ENCODE results near the gene PLK1.

PLK1 gene

GRCh38 chr16:23679274-23679985 lies 741 bp downstream of the PLK1 start:
- no peak for DNase-seq (ENCODE audit: low read depth in 2 of 2, low spot score in 1 of 2)

- DNase-seq (ENCODE audit: low read depth in 2 of 2, low spot score in 1 of 2), result no peak
Measured at GRCh38 chr16:23679986-23680336, 1.3 kb downstream of the PLK1 start.

- no peak for DNase-seq (ENCODE audit: low read depth in 2 of 2, low spot score in 1 of 2)
Measured at GRCh38 chr16:23682181-23682580, 3.5 kb downstream of the PLK1 start.

GRCh38 chr16:23683487-23683886 lies 4.8 kb downstream of the PLK1 start:
- no peak for DNase-seq (ENCODE audit: low read depth in 2 of 2, low spot score in 1 of 2)

GRCh38 chr16:23687034-23687808 lies 8.5 kb downstream of the PLK1 start:
- DNase-seq (ENCODE audit: low read depth in 2 of 2, low spot score in 1 of 2), result no peak

- DNase-seq (ENCODE audit: low read depth in 2 of 2, low spot score in 1 of 2), result no peak
Measured at GRCh38 chr16:23689442-23690187, 10.9 kb downstream of the PLK1 start.

GRCh38 chr16:23690771-23691482 lies 12.2 kb downstream of the PLK1 start:
- no peak for DNase-seq (ENCODE audit: low read depth in 2 of 2, low spot score in 1 of 2)

GRCh38 chr16:23691483-23692189 lies 12.9 kb downstream of the PLK1 start:
- no peak for DNase-seq (ENCODE audit: low read depth in 2 of 2, low spot score in 1 of 2)

- no peak for DNase-seq (ENCODE audit: low read depth in 2 of 2, low spot score in 1 of 2)
Measured at GRCh38 chr16:23692190-23692837, 13.6 kb downstream of the PLK1 start.

- DNase-seq (ENCODE audit: low read depth in 2 of 2, low spot score in 1 of 2), result no peak
Measured at GRCh38 chr16:23694265-23694643, 15.6 kb downstream of the PLK1 start.

- no peak for DNase-seq (ENCODE audit: low read depth in 2 of 2, low spot score in 1 of 2)
Measured at GRCh38 chr16:23694644-23695373, 16.1 kb downstream of the PLK1 start.

- DNase-seq (ENCODE audit: low read depth in 2 of 2, low spot score in 1 of 2), result no peak
Measured at GRCh38 chr16:23695756-23696155, 17.1 kb downstream of the PLK1 start.

- peak in 1 of 2 donors; percentile 5 for DNase-seq (ENCODE audit: low read depth in 2 of 2, low spot score in 1 of 2)
Measured at GRCh38 chr16:23699100-23699499, 20.4 kb downstream of the PLK1 start.

- no peak for DNase-seq (ENCODE audit: low read depth in 2 of 2, low spot score in 1 of 2)
Measured at GRCh38 chr16:23700093-23700492, 21.4 kb downstream of the PLK1 start.

- no peak for DNase-seq (ENCODE audit: low read depth in 2 of 2, low spot score in 1 of 2)
Measured at GRCh38 chr16:23700509-23700908, 21.8 kb downstream of the PLK1 start.

- DNase-seq (ENCODE audit: low read depth in 2 of 2, low spot score in 1 of 2), result no peak
Measured at GRCh38 chr16:23701045-23701444, 22.4 kb downstream of the PLK1 start.

- no peak for DNase-seq (ENCODE audit: low read depth in 2 of 2, low spot score in 1 of 2)
Measured at GRCh38 chr16:23702951-23703350, 24.3 kb downstream of the PLK1 start.

GRCh38 chr16:23704772-23705516 lies 26.3 kb downstream of the PLK1 start:
- no peak for DNase-seq (ENCODE audit: low read depth in 2 of 2, low spot score in 1 of 2)

GRCh38 chr16:23705517-23705902 lies 26.8 kb downstream of the PLK1 start:
- DNase-seq (ENCODE audit: low read depth in 2 of 2, low spot score in 1 of 2), result no peak

All from stimulated activated CD8-positive, alpha-beta memory T cell treated with anti-CD3 and anti-CD28 coated beads, Interleukin-4, amount 100 ng/mL, for 1 hour (primary cell).